HCT116 (cell line): ENCODE measurements around the gene SGTB. TPM values are rescaled to one million over a fixed set of nuclear protein-coding genes. Genes with fewer than 3 reads are reported as not detected.

Experiments
- ATAC-seq: fragments of 200-7000 bp; cut with Tn5 transposase; 2 replicates; pipeline ENCODE4 v1.9.1; 2020; ENCODE audit warnings: mild to moderate bottlenecking, moderate library complexity
- BruUV-seq: library from RNA; stranded (reverse); fragments of 400-500 nt; replicated peaks from 2 replicates; lab custom pipeline; 2021; lab: Mats Ljungman, UMichigan
- CTCF ChIA-PET: fragments of 300-600 bp; sonication (Branson Sonifier 250); formaldehyde crosslinking; loops from one replicate; lab custom pipeline; 2021; ENCODE audit warnings: antibody characterized with exemption; lab: Charles Lee
- POLR2A ChIA-PET: fragments of 300-600, 350-600 bp; sonication (Branson Sonifier 250); formaldehyde crosslinking; loops from one replicate; lab custom pipeline; 2021; ENCODE audit warnings: antibody characterized with exemption; lab: Charles Lee
- RAD21 ChIA-PET, 2 experiments: fragments of 300-600 bp; sonication (Branson Sonifier 250); formaldehyde crosslinking; loops; one replicate each; lab custom pipeline; 2023; ENCODE audit warnings: low total read pairs in 2 of 2; ENCODE audit not compliant: uncharacterized antibody in 2 of 2, unreplicated experiment in 2 of 2, low non-redundant PET in 1 of 2; lab: Charles Lee
- DNase-seq: peaks from one replicate; pipeline ENCODE4 v3.0.0-alpha.2; 2010; ENCODE audit warnings: low read depth, low spot score
- H2AFZ ChIP-seq: fragments of 200-600 bp; shearing (Covaris generic), sonication (generic); 2 replicates; pipeline ENCODE4 v1.6.1; 2017; ENCODE audit warnings: low read depth, mixed run types, mixed read lengths, antibody characterized with exemption, low read length; ENCODE audit not compliant: poor library complexity, severe bottlenecking
- H3K27ac ChIP-seq: 2 replicates; pipeline ENCODE4 v1.5.1; 2012; ENCODE audit warnings: low read depth, low read length
- H3K27me3 ChIP-seq: fragments of 200-600 bp; sonication (generic); 2 replicates; pipeline ENCODE4 v1.6.1; 2016; ENCODE audit warnings: mixed run types, low read length, mixed read lengths; ENCODE audit not compliant: insufficient read depth
- H3K36me3 ChIP-seq, 2 experiments: fragments of 200-500 bp in 1 of 2; fragments of 200-600 bp in 1 of 2; sonication (Bioruptor generic) in 1 of 2; sonication (generic) in 1 of 2; 2 replicates each; pipeline versions ENCODE4 v1.5.1 to v1.6.1; 2014 to 2016; ENCODE audit warnings: low read length in 2 of 2, inconsistent platforms in 1 of 2, mixed read lengths in 1 of 2, mixed run types in 1 of 2; ENCODE audit not compliant: insufficient read depth in 2 of 2, control insufficient read depth in 1 of 2
- H3K4me1 ChIP-seq, 2 experiments: fragments of 200-600 bp in 1 of 2; sonication (generic) in 1 of 2; 2 replicates each; pipeline versions ENCODE4 v1.5.1 to v1.6.1; 2012 to 2017; ENCODE audit warnings: low read length in 2 of 2, inconsistent platforms in 1 of 2, mild to moderate bottlenecking in 1 of 2, mixed read lengths in 1 of 2, mixed run types in 1 of 2, moderate library complexity in 1 of 2; ENCODE audit not compliant: insufficient read depth in 2 of 2, control insufficient read depth in 1 of 2
- H3K4me2 ChIP-seq: fragments of 200-600 bp; sonication (generic); 2 replicates; pipeline ENCODE4 v1.6.1; 2017; ENCODE audit warnings: mixed run types, low read length, mixed read lengths
- H3K4me3 ChIP-seq, 2 experiments: fragments of 200-600 bp in 1 of 2; sonication (generic) in 1 of 2; replicated peaks in 1 of 2; 2 replicates each; pipeline ENCODE4 v1.5.1; 2011 to 2016; ENCODE audit warnings: low read length in 2 of 2, control low read depth in 1 of 2, low read depth in 1 of 2, mild to moderate bottlenecking in 1 of 2, mixed read lengths in 1 of 2, mixed run types in 1 of 2
- H3K79me2 ChIP-seq: fragments of 200-600 bp; sonication (generic); 2 replicates; pipeline ENCODE4 v1.6.1; 2017; ENCODE audit warnings: mild to moderate bottlenecking, mixed run types, low read length, moderate library complexity, mixed read lengths; ENCODE audit not compliant: insufficient read depth
- H3K9ac ChIP-seq: fragments of 200-600 bp; sonication (generic); 2 replicates; pipeline ENCODE4 v1.6.1; 2016; ENCODE audit warnings: low read length, mixed read lengths
- H3K9me2 ChIP-seq: fragments of 200-600 bp; sonication (generic), shearing (Covaris generic); 2 replicates; pipeline ENCODE4 v1.6.1; 2017; ENCODE audit warnings: mixed run types, mild to moderate bottlenecking, moderate library complexity; ENCODE audit not compliant: insufficient read depth
- H3K9me3 ChIP-seq, 2 experiments: fragments of 200-500 bp in 1 of 2; fragments of 200-600 bp in 1 of 2; sonication (Bioruptor generic) in 1 of 2; sonication (generic) in 1 of 2; 2 replicates each; pipeline ENCODE4 v1.6.1; 2014 to 2017; ENCODE audit warnings: low read length in 2 of 2, mixed read lengths in 2 of 2, inconsistent platforms in 1 of 2, low read depth in 1 of 2, mild to moderate bottlenecking in 1 of 2, mixed run types in 1 of 2, moderate library complexity in 1 of 2; ENCODE audit not compliant: control insufficient read depth in 1 of 2, insufficient read depth in 1 of 2
- H4K20me1 ChIP-seq: fragments of 200-600 bp; sonication (generic), shearing (Covaris generic); 2 replicates; pipeline ENCODE4 v1.6.1; 2017; ENCODE audit warnings: mixed run types, mild to moderate bottlenecking, moderate library complexity; ENCODE audit not compliant: insufficient read depth
- ATF3 ChIP-seq: IDR thresholded peaks from 2 replicates; pipeline ENCODE4 v1.6.1; 2012
- CBX3 ChIP-seq: IDR thresholded peaks from 2 replicates; pipeline ENCODE4 v1.6.1; 2012; ENCODE audit warnings: low read depth
- CEBPB ChIP-seq: IDR thresholded peaks from 2 replicates; pipeline ENCODE4 v1.6.1; 2012; ENCODE audit warnings: low read depth
- EGR1 ChIP-seq: IDR thresholded peaks from 2 replicates; pipeline ENCODE4 v1.6.1; 2012; ENCODE audit warnings: low read depth
- EZH2 ChIP-seq: fragments of 200-600 bp; sonication (generic); IDR thresholded peaks from 2 replicates; pipeline ENCODE4 v1.6.1; 2017; ENCODE audit warnings: antibody characterized with exemption, mixed run types
- FOSL1 ChIP-seq: IDR thresholded peaks from 2 replicates; pipeline ENCODE4 v1.6.1; 2012; ENCODE audit warnings: low read depth
- JUND ChIP-seq: IDR thresholded peaks from 2 replicates; pipeline ENCODE4 v1.6.1; 2012
- POLR2A ChIP-seq: IDR thresholded peaks from 2 replicates; pipeline ENCODE4 v1.7.0; 2011; ENCODE audit warnings: borderline replicate concordance; ENCODE audit not compliant: insufficient read depth, insufficient read length; ENCODE audit errors: extremely low read depth
- POLR2AphosphoS5 ChIP-seq: IDR thresholded peaks from 2 replicates; pipeline ENCODE4 v1.6.1; 2011; ENCODE audit warnings: mild to moderate bottlenecking, low read depth, low read length, moderate library complexity
- RAD21 ChIP-seq: IDR thresholded peaks from 2 replicates; pipeline ENCODE4 v1.6.1; 2012; ENCODE audit warnings: low read depth, mild to moderate bottlenecking
- YY1 ChIP-seq: IDR thresholded peaks from 2 replicates; pipeline ENCODE4 v1.6.1; 2011; ENCODE audit warnings: low read length, low read depth, moderate library complexity, mild to moderate bottlenecking; ENCODE audit not compliant: insufficient replicate concordance; ENCODE audit errors: extremely low read depth
- ZBTB33 ChIP-seq: IDR thresholded peaks from 2 replicates; pipeline ENCODE4 v1.6.1; 2011; ENCODE audit warnings: mild to moderate bottlenecking, low read length, moderate library complexity; ENCODE audit not compliant: insufficient replicate concordance; ENCODE audit errors: extremely low read depth
- ZFX ChIP-seq: fragments of 450-650 bp; IDR thresholded peaks from 2 replicates; pipeline ENCODE4 v1.6.1; 2017
- ZNF274 ChIP-seq: fragments of 200-500 bp; sonication (Bioruptor generic); IDR thresholded peaks from 2 replicates; pipeline ENCODE4 v1.6.1; 2014; ENCODE audit warnings: mild to moderate bottlenecking, low read depth, low read length, inconsistent platforms
- intact Hi-C: fragments of 100-400 bp; cut with micrococcal nuclease; formaldehyde crosslinking; loops from 2 replicates; pipeline ENCODE4 v1.10.0; 2022
- total RNA-seq: library from RNA; stranded (reverse); gene quantifications from one replicate; pipeline ENCODE4 v1.2.1, GENCODE V29; 2021; ENCODE audit not compliant: unreplicated experiment
- TF ChIP-seq, protein P1 (sequence below), 3 experiments: fragments of 200-600 bp in 1 of 3; sonication (generic) in 1 of 3; IDR thresholded peaks in 2 of 3; conservative IDR thresholded peaks in 1 of 3; 2 replicates each; pipeline ENCODE4 v1.5.1; 2012 to 2017; ENCODE audit warnings: low read depth in 2 of 3, low read length in 2 of 3, antibody characterized with exemption in 1 of 3, borderline replicate concordance in 1 of 3, control low read depth in 1 of 3, mild to moderate bottlenecking in 1 of 3, mixed read lengths in 1 of 3, mixed run types in 1 of 3, moderate library complexity in 1 of 3; ENCODE audit not compliant: insufficient read depth in 1 of 3

The SGTB gene
- total RNA-seq, 1 experiment from 2014 or later = 12.6 TPM

GRCh38 chr5:65737842-65738241 is 15.9 kb upstream of the SGTB start:
- H3K4me3 ChIP-seq = no peak overlapping the region
- ChIA-PET RAD21 (no interaction called here), CTCF (no interaction called here), POLR2A (no interaction called here)
- no peak for ATAC-seq
- no peak overlapping the region for H2AFZ ChIP-seq
- intact Hi-C loops = no loop called here
- H3K27ac ChIP-seq = no peak overlapping the region
- no peak for DNase-seq
- no peaks in the 10 kb centered on the region for H3K27me3 ChIP-seq
- H4K20me1 ChIP-seq = no peaks in the 10 kb centered on the region
- H3K9me2 ChIP-seq = no peaks in the 10 kb centered on the region
- peaks cover 74% of the 10 kb centered on the region for H3K79me2 ChIP-seq
- no peak overlapping the region for H3K4me2 ChIP-seq
- no peak overlapping the region for H3K9ac ChIP-seq
- peaks cover 3 to 20% of the 10 kb centered on the region in 2 experiments for H3K4me1 ChIP-seq
- H3K36me3 ChIP-seq = no peaks in the 10 kb centered on the region
- no peaks in the 10 kb centered on the region for H3K9me3 ChIP-seq
- TF ChIP-seq ZNF274 = no peak
- no peak for TF ChIP-seq YY1
- TF ChIP-seq POLR2A = no peak
- TF ChIP-seq CEBPB = no peak
- no peak for TF ChIP-seq FOSL1
- TF ChIP-seq EZH2 = no peak
- TF ChIP-seq EGR1 = no peak
- no peak for TF ChIP-seq ZBTB33
- TF ChIP-seq JUND = no peak
- no peak for TF ChIP-seq ATF3
- no peak for TF ChIP-seq RAD21
- TF ChIP-seq, protein P1, sequence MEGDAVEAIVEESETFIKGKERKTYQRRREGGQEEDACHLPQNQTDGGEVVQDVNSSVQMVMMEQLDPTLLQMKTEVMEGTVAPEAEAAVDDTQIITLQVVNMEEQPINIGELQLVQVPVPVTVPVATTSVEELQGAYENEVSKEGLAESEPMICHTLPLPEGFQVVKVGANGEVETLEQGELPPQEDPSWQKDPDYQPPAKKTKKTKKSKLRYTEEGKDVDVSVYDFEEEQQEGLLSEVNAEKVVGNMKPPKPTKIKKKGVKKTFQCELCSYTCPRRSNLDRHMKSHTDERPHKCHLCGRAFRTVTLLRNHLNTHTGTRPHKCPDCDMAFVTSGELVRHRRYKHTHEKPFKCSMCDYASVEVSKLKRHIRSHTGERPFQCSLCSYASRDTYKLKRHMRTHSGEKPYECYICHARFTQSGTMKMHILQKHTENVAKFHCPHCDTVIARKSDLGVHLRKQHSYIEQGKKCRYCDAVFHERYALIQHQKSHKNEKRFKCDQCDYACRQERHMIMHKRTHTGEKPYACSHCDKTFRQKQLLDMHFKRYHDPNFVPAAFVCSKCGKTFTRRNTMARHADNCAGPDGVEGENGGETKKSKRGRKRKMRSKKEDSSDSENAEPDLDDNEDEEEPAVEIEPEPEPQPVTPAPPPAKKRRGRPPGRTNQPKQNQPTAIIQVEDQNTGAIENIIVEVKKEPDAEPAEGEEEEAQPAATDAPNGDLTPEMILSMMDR (IDR thresholded peaks at IDR 0.05 in 2 of 3, conservative IDR thresholded peaks at IDR 0.05 in 1 of 3; ENCODE audit: borderline replicate concordance in 1 of 3, insufficient read depth in 1 of 3, low read depth in 2 of 3, low read length in 2 of 3) = no peak
- TF ChIP-seq POLR2AphosphoS5 = no peak
- TF ChIP-seq CBX3 = no peak
- no peak for TF ChIP-seq ZFX
- BruUV-seq = no TSS peak
